ENCODE measurements around the gene TRPV2.

The TRPV2 gene

DNA sequence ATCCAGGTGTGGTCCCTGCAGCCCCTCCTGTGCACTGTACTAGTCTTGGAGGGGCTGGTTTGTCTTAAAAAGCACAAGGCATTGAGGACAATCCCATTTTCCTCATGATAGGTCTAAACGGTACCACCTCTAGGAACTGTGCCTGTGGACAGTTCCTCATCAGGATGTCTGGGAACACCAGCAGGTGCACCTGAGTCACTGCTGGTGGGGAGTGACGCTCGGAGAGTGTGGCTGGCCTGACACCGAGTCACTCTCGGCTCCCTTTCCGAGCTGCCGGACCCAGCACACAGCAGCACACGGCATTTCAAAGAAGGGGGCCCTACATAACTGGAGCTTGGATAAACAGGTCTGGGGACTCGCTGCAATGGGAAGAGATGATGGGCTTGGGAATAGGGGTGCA lies 51.0 kb downstream of the TRPV2 start:
- no peak for TF ChIP-seq EZH2phosphoT487 (IDR thresholded peaks at IDR 0.05; ENCODE audit: borderline replicate concordance, low read length)
- TF ChIP-seq, protein P1, sequence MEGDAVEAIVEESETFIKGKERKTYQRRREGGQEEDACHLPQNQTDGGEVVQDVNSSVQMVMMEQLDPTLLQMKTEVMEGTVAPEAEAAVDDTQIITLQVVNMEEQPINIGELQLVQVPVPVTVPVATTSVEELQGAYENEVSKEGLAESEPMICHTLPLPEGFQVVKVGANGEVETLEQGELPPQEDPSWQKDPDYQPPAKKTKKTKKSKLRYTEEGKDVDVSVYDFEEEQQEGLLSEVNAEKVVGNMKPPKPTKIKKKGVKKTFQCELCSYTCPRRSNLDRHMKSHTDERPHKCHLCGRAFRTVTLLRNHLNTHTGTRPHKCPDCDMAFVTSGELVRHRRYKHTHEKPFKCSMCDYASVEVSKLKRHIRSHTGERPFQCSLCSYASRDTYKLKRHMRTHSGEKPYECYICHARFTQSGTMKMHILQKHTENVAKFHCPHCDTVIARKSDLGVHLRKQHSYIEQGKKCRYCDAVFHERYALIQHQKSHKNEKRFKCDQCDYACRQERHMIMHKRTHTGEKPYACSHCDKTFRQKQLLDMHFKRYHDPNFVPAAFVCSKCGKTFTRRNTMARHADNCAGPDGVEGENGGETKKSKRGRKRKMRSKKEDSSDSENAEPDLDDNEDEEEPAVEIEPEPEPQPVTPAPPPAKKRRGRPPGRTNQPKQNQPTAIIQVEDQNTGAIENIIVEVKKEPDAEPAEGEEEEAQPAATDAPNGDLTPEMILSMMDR (IDR thresholded peaks at IDR 0.05; ENCODE audit: low read depth, low read length, poor library complexity, severe bottlenecking) = no peak
- Histone ChIP-seq H3F3A (ENCODE audit: control insufficient read depth, insufficient read depth) (no peaks in the 10 kb centered on the region), H3K4me2 (ENCODE audit: low read length) (no peak overlapping the region), H3K9me3 (ENCODE audit: control insufficient read depth, insufficient read depth, low read length) (no peaks in the 10 kb centered on the region), H3K4me1 (ENCODE audit: control insufficient read depth, low read length) (no peaks in the 10 kb centered on the region), H3K4me3 (ENCODE audit: low read length) (no peak overlapping the region), H3K9me2 (replicated peaks; ENCODE audit: control insufficient read depth, low read length) (no peaks in the 10 kb centered on the region), H3K36me3 (ENCODE audit: control insufficient read depth, low read length) (no peaks in the 10 kb centered on the region), H4K20me1 (ENCODE audit: control insufficient read depth, insufficient read depth, low read depth, low read length) (no peaks in the 10 kb centered on the region), H3K27ac (ENCODE audit: low read depth, low read length) (no peak overlapping the region), H3K79me2 (ENCODE audit: control insufficient read depth, low read length) (no peaks in the 10 kb centered on the region), H3K27me3 (ENCODE audit: control insufficient read depth, low read length) (peaks cover 7% of the 10 kb centered on the region; the same call in 1 of the 2 replicates)

DNA sequence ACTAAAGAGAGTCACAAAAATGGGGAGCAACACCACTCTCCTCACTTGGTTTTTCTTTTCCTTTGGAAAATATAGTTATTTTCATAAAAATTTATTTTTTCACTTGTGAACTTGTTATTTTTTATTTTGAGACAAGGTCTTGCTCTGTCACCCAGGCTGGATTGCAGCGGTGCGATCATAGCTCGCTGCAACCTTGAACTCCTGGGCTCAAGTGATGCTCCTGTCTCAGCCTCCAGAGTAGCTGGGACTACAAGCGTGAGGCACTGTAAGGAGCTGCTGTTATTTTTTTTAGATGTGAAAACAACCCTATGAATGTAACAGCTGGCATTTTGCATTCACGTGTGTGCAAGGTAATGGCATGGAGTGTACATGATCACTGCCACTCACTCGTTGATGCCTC lies 51.7 kb downstream of the TRPV2 start:
- Histone ChIP-seq H3K4me2 (ENCODE audit: low read length) (no peak overlapping the region), H3K9me3 (ENCODE audit: control insufficient read depth, insufficient read depth, low read length) (no peaks in the 10 kb centered on the region), H3K36me3 (ENCODE audit: control insufficient read depth, low read length) (no peaks in the 10 kb centered on the region), H3K27me3 (ENCODE audit: control insufficient read depth, low read length) (peaks cover 7% of the 10 kb centered on the region; the same call in 1 of the 2 replicates), H3K4me1 (ENCODE audit: control insufficient read depth, low read length) (no peaks in the 10 kb centered on the region), H3K9me2 (replicated peaks; ENCODE audit: control insufficient read depth, low read length) (no peaks in the 10 kb centered on the region), H3K27ac (ENCODE audit: low read depth, low read length) (no peak overlapping the region), H3F3A (ENCODE audit: control insufficient read depth, insufficient read depth) (no peaks in the 10 kb centered on the region), H3K4me3 (ENCODE audit: low read length) (no peak overlapping the region), H4K20me1 (ENCODE audit: control insufficient read depth, insufficient read depth, low read depth, low read length) (no peaks in the 10 kb centered on the region), H3K79me2 (ENCODE audit: control insufficient read depth, low read length) (no peaks in the 10 kb centered on the region)
- TF ChIP-seq, protein P1 (IDR thresholded peaks at IDR 0.05; ENCODE audit: low read depth, low read length, poor library complexity, severe bottlenecking) = no peak
- no peak for TF ChIP-seq EZH2phosphoT487 (IDR thresholded peaks at IDR 0.05; ENCODE audit: borderline replicate concordance, low read length)

DNA sequence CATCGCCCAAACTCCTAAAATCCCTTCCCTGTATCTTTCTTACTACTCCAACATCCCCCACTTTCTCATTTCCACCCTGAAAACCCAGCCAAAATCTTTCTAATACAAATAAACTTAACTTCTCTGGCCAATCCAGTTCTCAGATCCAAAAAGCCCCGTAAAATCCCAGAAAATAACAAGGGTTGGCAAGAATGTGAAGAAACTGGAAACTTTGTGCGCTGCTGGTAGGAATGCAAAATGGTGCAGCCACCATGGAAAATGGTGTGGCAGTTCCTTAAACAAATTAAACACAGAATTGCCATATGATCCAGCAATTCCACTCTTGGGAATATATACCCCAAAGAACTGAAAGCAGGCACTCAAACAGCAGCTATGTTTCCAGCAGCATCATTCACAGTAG lies 52.5 kb downstream of the TRPV2 start:
- Histone ChIP-seq H3K27me3 (ENCODE audit: control insufficient read depth, low read length) (peaks cover 7% of the 10 kb centered on the region; the same call in 1 of the 2 replicates), H3K36me3 (ENCODE audit: control insufficient read depth, low read length) (no peaks in the 10 kb centered on the region), H3K79me2 (ENCODE audit: control insufficient read depth, low read length) (no peaks in the 10 kb centered on the region), H3K4me1 (ENCODE audit: control insufficient read depth, low read length) (no peaks in the 10 kb centered on the region), H3K4me3 (ENCODE audit: low read length) (no peak overlapping the region), H3F3A (ENCODE audit: control insufficient read depth, insufficient read depth) (no peaks in the 10 kb centered on the region), H3K27ac (ENCODE audit: low read depth, low read length) (no peak overlapping the region), H3K9me2 (replicated peaks; ENCODE audit: control insufficient read depth, low read length) (no peaks in the 10 kb centered on the region), H3K9me3 (ENCODE audit: control insufficient read depth, insufficient read depth, low read length) (no peaks in the 10 kb centered on the region), H3K4me2 (ENCODE audit: low read length) (no peak overlapping the region), H4K20me1 (ENCODE audit: control insufficient read depth, insufficient read depth, low read depth, low read length) (no peaks in the 10 kb centered on the region)
- TF ChIP-seq EZH2phosphoT487 (IDR thresholded peaks at IDR 0.05; ENCODE audit: borderline replicate concordance, low read length) = no peak
- TF ChIP-seq, protein P1 (IDR thresholded peaks at IDR 0.05; ENCODE audit: low read depth, low read length, poor library complexity, severe bottlenecking) = no peak
